Right lobe of liver (tissue), 4 donors: Measurements from ENCODE around the gene TAS2R60.

Experiments
- POLR2A ChIP-seq: fragments of 450-650 bp; IDR thresholded peaks from one replicate; pipeline ENCODE4 v1.6.1; 2017; ENCODE audit warnings: antibody characterized with exemption, mild to moderate bottlenecking
- TF ChIP-seq, protein P1 (sequence below), 4 donors: fragments of 200-600 bp in 3 of 4; fragments of 450-650 bp in 1 of 4; IDR thresholded peaks; one replicate each; pipeline versions ENCODE4 v1.5.1 to v1.8.0; 2016 to 2022; ENCODE audit warnings: antibody characterized with exemption in 4 of 4, mild to moderate bottlenecking in 2 of 4
- donor health status: DM: no; HTN: no; CAD: no.
- donor health status: DM: no; HTN: no; CAD: no.
- donor health status: DM: no; HTN: yes; CAD: no.

DNA sequence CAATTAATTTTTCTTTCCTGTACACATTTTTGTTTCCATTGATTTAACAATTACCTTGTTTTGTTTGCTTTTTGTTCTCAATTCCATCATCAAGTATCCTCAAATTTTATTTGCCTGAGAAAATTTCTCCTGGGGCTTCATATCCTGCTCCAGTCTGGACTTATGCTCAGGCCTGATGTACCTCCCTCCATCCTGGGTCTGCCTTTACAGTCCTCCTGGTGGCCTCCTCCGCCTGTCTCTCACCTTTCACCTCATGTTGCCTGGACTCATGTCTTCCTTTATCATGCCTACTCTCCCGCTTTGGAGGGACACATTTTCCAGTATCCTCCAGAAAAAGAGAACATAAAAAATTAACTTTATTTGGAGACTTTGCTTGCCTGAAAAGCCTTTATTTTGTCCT, 12.1 kb upstream of the TAS2R60 start:
- TF ChIP-seq, protein P1, sequence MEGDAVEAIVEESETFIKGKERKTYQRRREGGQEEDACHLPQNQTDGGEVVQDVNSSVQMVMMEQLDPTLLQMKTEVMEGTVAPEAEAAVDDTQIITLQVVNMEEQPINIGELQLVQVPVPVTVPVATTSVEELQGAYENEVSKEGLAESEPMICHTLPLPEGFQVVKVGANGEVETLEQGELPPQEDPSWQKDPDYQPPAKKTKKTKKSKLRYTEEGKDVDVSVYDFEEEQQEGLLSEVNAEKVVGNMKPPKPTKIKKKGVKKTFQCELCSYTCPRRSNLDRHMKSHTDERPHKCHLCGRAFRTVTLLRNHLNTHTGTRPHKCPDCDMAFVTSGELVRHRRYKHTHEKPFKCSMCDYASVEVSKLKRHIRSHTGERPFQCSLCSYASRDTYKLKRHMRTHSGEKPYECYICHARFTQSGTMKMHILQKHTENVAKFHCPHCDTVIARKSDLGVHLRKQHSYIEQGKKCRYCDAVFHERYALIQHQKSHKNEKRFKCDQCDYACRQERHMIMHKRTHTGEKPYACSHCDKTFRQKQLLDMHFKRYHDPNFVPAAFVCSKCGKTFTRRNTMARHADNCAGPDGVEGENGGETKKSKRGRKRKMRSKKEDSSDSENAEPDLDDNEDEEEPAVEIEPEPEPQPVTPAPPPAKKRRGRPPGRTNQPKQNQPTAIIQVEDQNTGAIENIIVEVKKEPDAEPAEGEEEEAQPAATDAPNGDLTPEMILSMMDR (IDR thresholded peaks at IDR 0.05) = no peak
- TF ChIP-seq POLR2A = no peak
